Esophagus muscularis mucosa (tissue), 4 donors: ENCODE results near the gene NR2F1-AS1.

Experiments
- CTCF ChIP-seq, 3 experiments: fragments of 200-600 bp in 2 of 3; fragments of 450-650 bp in 1 of 3; sonication (generic) in 2 of 3; IDR thresholded peaks; one replicate each; pipeline ENCODE4 v1.5.1; 2017 to 2019; ENCODE audit warnings: antibody characterized with exemption in 3 of 3, mild to moderate bottlenecking in 2 of 3, moderate library complexity in 1 of 3
- EP300 ChIP-seq: sonication (generic); formaldehyde crosslinking; IDR thresholded peaks from one replicate; pipeline ENCODE4 v1.6.1; 2017; ENCODE audit warnings: antibody characterized with exemption
- POLR2A ChIP-seq: fragments of 450-650 bp; IDR thresholded peaks from one replicate; pipeline ENCODE4 v1.6.1; 2017; ENCODE audit warnings: antibody characterized with exemption, moderate library complexity, mild to moderate bottlenecking, low read depth

- no peak for TF ChIP-seq CTCF (IDR thresholded peaks at IDR 0.05)
- TF ChIP-seq EP300, result no peak
- TF ChIP-seq POLR2A, result no peak
These were observed 119.3 kb downstream of the NR2F1-AS1 start for GRCh38 chr5:93461756-93462155.
